HFFc6 (cell line): ENCODE measurements around the gene PHAF1. TPM values are rescaled to one million over a fixed set of nuclear protein-coding genes. Genes with fewer than 3 reads are reported as not detected.
A peak's percentile ranks its signal among the peaks of the same experiment; 100 is the strongest.

Experiments used
- DNase-seq: peaks from one replicate; pipeline ENCODE4 v3.0.0-alpha.2; 2018
- H3K27ac Mint-ChIP-seq: 2 replicates; pipeline ENCODE4 v1.8.0; 2020; ENCODE audit warnings: mild to moderate bottlenecking, mixed read lengths
- H3K27me3 Mint-ChIP-seq: 2 replicates; pipeline ENCODE4 v1.8.0; 2021; ENCODE audit warnings: mild to moderate bottlenecking, moderate library complexity, mixed read lengths; ENCODE audit not compliant: insufficient read depth
- H3K36me3 Mint-ChIP-seq: 2 replicates; pipeline ENCODE4 v1.8.0; 2021; ENCODE audit warnings: low read depth, mixed read lengths
- H3K4me1 Mint-ChIP-seq: 2 replicates; pipeline ENCODE4 v1.8.0; 2020; ENCODE audit warnings: low read depth, mixed read lengths
- H3K4me3 Mint-ChIP-seq: 2 replicates; pipeline ENCODE4 v1.8.0; 2020; ENCODE audit warnings: mild to moderate bottlenecking, moderate library complexity, mixed read lengths
- H3K9me3 Mint-ChIP-seq: 2 replicates; pipeline ENCODE4 v1.8.0; 2020; ENCODE audit warnings: mild to moderate bottlenecking, mixed read lengths
- total RNA-seq, 6 experiments: library from RNA; stranded (reverse); fragmentation: NEBNext Ultra II Directional; extraction: Animal tissue kit (Norgen Biotek cat#: 25700); gene quantifications; 2 replicates in 1 of 6; 3 replicates in 5 of 6; pipeline ENCODE4 v1.2.3, GENCODE V29; 2021
- TF ChIP-seq, protein P1 (sequence below): fragments of 200-600 bp; sonication (generic); IDR thresholded peaks from 2 replicates; pipeline ENCODE4 v1.5.0; 2021; ENCODE audit warnings: antibody characterized with exemption, mild to moderate bottlenecking

PHAF1 gene
- total RNA-seq, 6 experiments from 2014 or later = 10.0 to 13.8 (median 11.8) TPM

DNA sequence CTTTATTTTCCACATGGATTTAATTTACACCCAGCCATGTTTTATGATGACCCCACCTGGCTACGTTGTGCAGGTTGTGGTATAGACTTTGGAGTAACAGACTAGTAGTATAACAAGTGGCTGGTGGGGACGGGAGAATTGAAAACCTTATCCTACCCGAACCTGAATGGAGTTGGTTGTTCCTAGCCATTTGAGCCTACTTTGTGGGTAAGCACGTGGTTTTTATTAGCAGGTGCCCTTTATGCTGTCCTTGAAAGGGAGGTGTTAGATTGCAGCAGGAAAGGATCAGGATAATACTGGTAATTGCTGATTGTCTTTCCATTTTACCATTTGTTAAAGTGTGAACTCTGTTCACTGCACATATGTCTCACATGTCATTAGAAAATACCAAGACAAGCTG is 31.9 kb upstream of the PHAF1 start:
- no peak overlapping the region for H3K4me3 Mint-ChIP-seq
- DNase-seq = no peak
- TF ChIP-seq, protein P1, sequence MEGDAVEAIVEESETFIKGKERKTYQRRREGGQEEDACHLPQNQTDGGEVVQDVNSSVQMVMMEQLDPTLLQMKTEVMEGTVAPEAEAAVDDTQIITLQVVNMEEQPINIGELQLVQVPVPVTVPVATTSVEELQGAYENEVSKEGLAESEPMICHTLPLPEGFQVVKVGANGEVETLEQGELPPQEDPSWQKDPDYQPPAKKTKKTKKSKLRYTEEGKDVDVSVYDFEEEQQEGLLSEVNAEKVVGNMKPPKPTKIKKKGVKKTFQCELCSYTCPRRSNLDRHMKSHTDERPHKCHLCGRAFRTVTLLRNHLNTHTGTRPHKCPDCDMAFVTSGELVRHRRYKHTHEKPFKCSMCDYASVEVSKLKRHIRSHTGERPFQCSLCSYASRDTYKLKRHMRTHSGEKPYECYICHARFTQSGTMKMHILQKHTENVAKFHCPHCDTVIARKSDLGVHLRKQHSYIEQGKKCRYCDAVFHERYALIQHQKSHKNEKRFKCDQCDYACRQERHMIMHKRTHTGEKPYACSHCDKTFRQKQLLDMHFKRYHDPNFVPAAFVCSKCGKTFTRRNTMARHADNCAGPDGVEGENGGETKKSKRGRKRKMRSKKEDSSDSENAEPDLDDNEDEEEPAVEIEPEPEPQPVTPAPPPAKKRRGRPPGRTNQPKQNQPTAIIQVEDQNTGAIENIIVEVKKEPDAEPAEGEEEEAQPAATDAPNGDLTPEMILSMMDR = no peak

GRCh38 chr16:67082100-67082499 is 27.6 kb upstream of the PHAF1 start:
- no peak overlapping the region for H3K4me3 Mint-ChIP-seq
- peaks cover 9% of the 10 kb centered on the region; the same call in 1 of the 2 replicates for H3K36me3 Mint-ChIP-seq
- H3K27ac Mint-ChIP-seq = no peak overlapping the region
- TF ChIP-seq, protein P1 = no peak
- no peaks in the 10 kb centered on the region for H3K9me3 Mint-ChIP-seq
- H3K4me1 Mint-ChIP-seq = peaks cover 20% of the 10 kb centered on the region; the same call in 1 of the 2 replicates
- no peak for DNase-seq
- H3K27me3 Mint-ChIP-seq = no peaks in the 10 kb centered on the region

More for the DNA sequence above, 31.9 kb upstream of the PHAF1 start:
- Mint-ChIP-seq H3K27ac (no peak overlapping the region), H3K9me3 (no peaks in the 10 kb centered on the region), H3K27me3 (no peaks in the 10 kb centered on the region), H3K36me3 (no peaks in the 10 kb centered on the region; the same call in none of the 2 replicates), H3K4me1 (peaks cover 6% of the 10 kb centered on the region; the same call in 1 of the 2 replicates)

- no peaks in the 10 kb centered on the region for H3K27me3 Mint-ChIP-seq
- H3K4me3 Mint-ChIP-seq = no peak overlapping the region
- H3K36me3 Mint-ChIP-seq = peaks cover 9% of the 10 kb centered on the region; the same call in 1 of the 2 replicates
- TF ChIP-seq, protein P1 = no peak
- H3K27ac Mint-ChIP-seq = no peak overlapping the region
- H3K4me1 Mint-ChIP-seq = peaks cover 20% of the 10 kb centered on the region; the same call in 1 of the 2 replicates
- H3K9me3 Mint-ChIP-seq = no peaks in the 10 kb centered on the region
- DNase-seq = peak; percentile 37
These were observed 26.9 kb upstream of the PHAF1 start for GRCh38 chr16:67082891-67083290.

DNA sequence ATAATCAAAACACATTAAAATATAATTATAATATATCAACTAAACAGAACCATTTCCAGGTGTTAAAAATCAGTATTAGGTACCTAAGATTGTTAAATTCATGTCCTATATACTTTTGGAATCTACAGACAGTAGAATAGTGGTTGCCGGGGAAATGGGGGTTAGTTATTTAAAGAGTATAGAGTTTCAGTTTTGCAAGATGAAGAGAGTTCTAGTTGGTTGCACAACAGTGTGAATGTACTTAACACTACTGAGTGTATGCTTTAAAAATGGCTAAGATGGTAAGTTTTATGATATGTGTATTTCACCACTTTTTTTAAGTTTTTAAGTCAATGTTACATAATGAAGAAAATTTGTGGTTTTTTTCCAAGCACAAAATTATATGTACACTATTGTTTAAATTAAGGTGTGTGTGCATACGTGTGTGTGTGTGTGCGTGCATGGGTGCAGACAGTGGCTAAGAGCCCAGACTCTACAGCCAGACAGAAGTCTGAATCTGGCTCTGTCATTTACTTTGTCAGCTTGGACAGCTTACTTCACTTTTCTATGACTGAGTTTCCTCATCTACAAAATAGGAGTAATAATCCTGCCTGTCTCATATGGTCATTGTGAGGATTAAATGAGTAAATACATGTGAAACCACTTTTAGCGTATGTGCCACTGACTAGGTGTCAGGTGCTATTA is 25.3 kb upstream of the PHAF1 start:
- Mint-ChIP-seq H3K27me3 (no peaks in the 10 kb centered on the region), H3K36me3 (peaks cover 9% of the 10 kb centered on the region; the same call in 1 of the 2 replicates), H3K9me3 (no peaks in the 10 kb centered on the region), H3K27ac (no peak overlapping the region), H3K4me3 (no peak overlapping the region), H3K4me1 (peaks cover 23% of the 10 kb centered on the region; the same call in 1 of the 2 replicates)
- TF ChIP-seq, protein P1 = no peak
- DNase-seq = no peak

DNA sequence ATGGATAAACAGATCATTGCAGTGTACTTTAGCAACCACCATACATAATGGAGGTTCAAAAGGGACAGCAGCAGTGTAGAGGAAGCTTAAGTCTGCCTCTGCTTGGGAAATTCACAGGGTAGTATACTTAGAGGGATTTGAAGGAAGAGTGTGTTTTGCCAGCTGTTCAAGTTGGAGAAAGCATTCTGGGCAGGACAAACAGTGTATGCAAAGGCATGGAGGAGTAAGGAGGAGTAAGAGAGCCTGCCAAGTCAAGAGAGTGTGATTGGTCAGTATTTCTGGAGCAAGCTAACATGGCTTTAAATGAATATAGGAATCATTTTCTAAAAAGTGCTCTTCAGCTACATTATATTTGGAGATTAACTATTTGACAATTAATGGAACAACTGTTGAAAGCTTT is 22.9 kb upstream of the PHAF1 start:
- H3K9me3 Mint-ChIP-seq = no peaks in the 10 kb centered on the region
- no peak overlapping the region for H3K4me3 Mint-ChIP-seq
- TF ChIP-seq, protein P1 = no peak
- H3K36me3 Mint-ChIP-seq = peaks cover 9% of the 10 kb centered on the region; the same call in 1 of the 2 replicates
- H3K27me3 Mint-ChIP-seq = no peaks in the 10 kb centered on the region
- H3K4me1 Mint-ChIP-seq = peaks cover 46% of the 10 kb centered on the region
- DNase-seq = no peak
- H3K27ac Mint-ChIP-seq = peak overlapping the region; percentile 1; the same call in 1 of the 2 replicates
